B cell (primary cell): ENCODE measurements around the gene INO80D. TPM values are rescaled to one million over a fixed set of nuclear protein-coding genes. Genes with fewer than 3 reads are reported as not detected.

Source experiments
- ATAC-seq: fragments of 200-7000 bp; cut with Tn5 transposase; one replicate; pipeline ENCODE4 v1.10.0; 2021; ENCODE audit warnings: low read depth, mild to moderate bottlenecking, moderate number of reproducible peaks, moderate library complexity
- CTCF ChIA-PET: fragments of 350-600 bp; sonication (Branson Sonifier 250); formaldehyde crosslinking; loops from one replicate; lab custom pipeline; 2021; ENCODE audit warnings: antibody characterized with exemption, inconsistent platforms; lab: Charles Lee
- POLR2A ChIA-PET: fragments of 350-600 bp; sonication (Branson Sonifier 250); formaldehyde crosslinking; loops from one replicate; lab custom pipeline; 2021; ENCODE audit warnings: antibody characterized with exemption; lab: Charles Lee
- DNase-seq: peaks from one replicate; pipeline ENCODE4 v3.0.0; 2013
- H2AFZ ChIP-seq: 2 replicates; pipeline ENCODE4 v1.6.1; 2012; ENCODE audit warnings: mild to moderate bottlenecking, low read depth, low read length; ENCODE audit not compliant: insufficient read depth, poor library complexity, severe bottlenecking
- H3K27ac ChIP-seq, 2 donors: 1 replicate in 1 of 2; 2 replicates in 1 of 2; pipeline ENCODE4 v1.5.1; 2012 to 2013; ENCODE audit warnings: low read length in 2 of 2, mild to moderate bottlenecking in 2 of 2, moderate library complexity in 1 of 2
- H3K27me3 ChIP-seq, 4 experiments: fragments of 200-600 bp in 1 of 4; sonication (generic) in 1 of 4; replicated peaks in 1 of 4; 1 replicate in 2 of 4; 2 replicates in 2 of 4; pipeline versions ENCODE4 v1.6.1 to v1.7.0; 2013 to 2016; ENCODE audit warnings: low read length in 3 of 4, mild to moderate bottlenecking in 2 of 4, mixed read lengths in 1 of 4, moderate library complexity in 1 of 4; ENCODE audit not compliant: insufficient read depth in 4 of 4, control insufficient read depth in 3 of 4; ENCODE audit errors: control extremely low read depth in 1 of 4
- H3K36me3 ChIP-seq, 2 experiments: replicated peaks in 1 of 2; 1 replicate in 1 of 2; 2 replicates in 1 of 2; pipeline versions ENCODE4 v1.6.1 to v1.7.1; 2013; ENCODE audit warnings: low read length in 1 of 2; ENCODE audit not compliant: insufficient read depth in 2 of 2, control insufficient read depth in 1 of 2; ENCODE audit errors: control extremely low read depth in 1 of 2, extremely low read depth in 1 of 2
- H3K4me1 ChIP-seq, 2 donors: fragments of 200-600 bp in 1 of 2; sonication (generic) in 1 of 2; 1 replicate in 1 of 2; 2 replicates in 1 of 2; pipeline versions ENCODE4 v1.5.1 to v1.6.1; 2013 to 2017; ENCODE audit warnings: low read length in 2 of 2; ENCODE audit not compliant: control insufficient read depth in 2 of 2, insufficient read depth in 2 of 2
- H3K4me2 ChIP-seq: replicated peaks from 2 replicates; pipeline ENCODE3; 2012; ENCODE audit warnings: mild to moderate bottlenecking, low read depth, low read length; ENCODE audit not compliant: poor library complexity, severe bottlenecking
- H3K4me3 ChIP-seq, 5 experiments: fragments of 200-600 bp in 1 of 5; sonication (generic) in 1 of 5; 1 replicate in 3 of 5; 2 replicates in 2 of 5; pipeline versions ENCODE4 v1.5.1 to v1.7.0; 2011 to 2016; ENCODE audit warnings: low read length in 4 of 5, mild to moderate bottlenecking in 4 of 5, low read depth in 2 of 5, control low read depth in 1 of 5, moderate library complexity in 1 of 5; ENCODE audit not compliant: insufficient read depth in 1 of 5; ENCODE audit errors: control extremely low read depth in 1 of 5, extremely low read depth in 1 of 5
- H3K79me2 ChIP-seq: fragments of 200-600 bp; sonication (generic); one replicate; pipeline ENCODE4 v1.6.0; 2016; ENCODE audit warnings: low read length; ENCODE audit not compliant: control insufficient read depth, insufficient read depth
- H3K9ac ChIP-seq: fragments of 200-600 bp; sonication (generic); 2 replicates; pipeline ENCODE4 v1.6.1; 2017; ENCODE audit warnings: mild to moderate bottlenecking, low read length, moderate library complexity
- H3K9me3 ChIP-seq, 3 donors: one replicate each; pipeline versions ENCODE4 v1.6.1 to v1.7.1; 2013; ENCODE audit warnings: low read length in 2 of 3; ENCODE audit not compliant: control insufficient read depth in 2 of 3, insufficient read depth in 1 of 3; ENCODE audit errors: control extremely low read depth in 1 of 3
- H4K20me1 ChIP-seq: 2 replicates; pipeline ENCODE4 v1.6.0; 2012; ENCODE audit warnings: mild to moderate bottlenecking, low read length; ENCODE audit not compliant: insufficient read depth, control insufficient read depth, poor library complexity, severe bottlenecking
- H3K27ac Mint-ChIP-seq: one replicate; pipeline ENCODE4 v1.8.0; 2021; ENCODE audit warnings: mixed read lengths
- H3K27me3 Mint-ChIP-seq: one replicate; pipeline ENCODE4 v1.8.0; 2021; ENCODE audit warnings: mixed read lengths
- H3K4me1 Mint-ChIP-seq: one replicate; pipeline ENCODE4 v1.8.0; 2021; ENCODE audit warnings: mixed read lengths
- H3K4me3 Mint-ChIP-seq: one replicate; pipeline ENCODE4 v1.8.0; 2021; ENCODE audit warnings: mixed read lengths
- H3K9me3 Mint-ChIP-seq: one replicate; pipeline ENCODE4 v1.8.0; 2022; ENCODE audit warnings: mixed read lengths; ENCODE audit not compliant: insufficient read depth
- CTCF ChIP-seq: fragments of 200-600 bp; IDR thresholded peaks from one replicate; pipeline ENCODE4 v1.8.0; 2022; ENCODE audit warnings: antibody characterized with exemption, mild to moderate bottlenecking
- EZH2 ChIP-seq: IDR thresholded peaks from 2 replicates; pipeline ENCODE4 v1.6.1; 2012; ENCODE audit warnings: borderline replicate concordance, low read depth, mild to moderate bottlenecking, moderate library complexity, low read length; ENCODE audit not compliant: insufficient read depth, poor library complexity, severe bottlenecking
- WGBS: methylation state at CpG from one replicate; pipeline ENCODE4 v1.1.5; 2013; ENCODE audit warnings: missing lambda C conversion rate; ENCODE audit not compliant: insufficient coverage; 5-methylcytosine and 5-hydroxymethylcytosine counted together
- intact Hi-C: fragments of 100-400 bp; cut with micrococcal nuclease; formaldehyde crosslinking; loops from one replicate; pipeline ENCODE4 v1.10.0; 2022
- polyA plus RNA-seq: library from polyadenylated mRNA; depleted of rRNA; stranded (reverse); fragments of >200 nt; gene quantifications from 2 replicates; pipeline ENCODE4 v1.2.3, GENCODE V29; 2012
- total RNA-seq, 2 donors: library from RNA; stranded (reverse); fragments of 120-200 nt in 1 of 2; gene quantifications; 1 replicate in 1 of 2; 2 replicates in 1 of 2; pipeline versions ENCODE4 v1.2.3 to v1.2.4, GENCODE V29; 2013 to 2022

The INO80D gene
- total and polyA plus RNA-seq, 2 donors (not counting 1 experiment from before 2014, with no cell fraction given) = 6.3 to 61.2 TPM

- H3K27ac ChIP-seq = no peak overlapping the region
- H3K27ac Mint-ChIP-seq = no peak overlapping the region
- no peak overlapping the region for H3K9ac ChIP-seq
- H3K9me3 ChIP-seq = no peaks in the 10 kb centered on the region
- ChIA-PET POLR2A (no interaction called here), CTCF (no interaction called here)
- peaks cover 21% of the 10 kb centered on the region for H3K4me1 Mint-ChIP-seq
- H3K79me2 ChIP-seq = peaks cover 58% of the 10 kb centered on the region
- no peaks in the 10 kb centered on the region for H3K9me3 Mint-ChIP-seq
- H2AFZ ChIP-seq = no peak overlapping the region
- H3K27me3 Mint-ChIP-seq = no peaks in the 10 kb centered on the region
- DNase-seq = no peak
- peaks cover 5 to 8% of the 10 kb centered on the region in 2 donors for H3K4me1 ChIP-seq
- no peaks in the 10 kb centered on the region for H3K27me3 ChIP-seq
- no peak overlapping the region for H3K4me2 ChIP-seq
- H3K4me3 Mint-ChIP-seq = no peak overlapping the region
- intact Hi-C loops = no loop called here
- WGBS = no CpG with 5 or more reads among the region's 3 CpGs
- TF ChIP-seq CTCF (no peak), EZH2 (no peak)
- no peak overlapping the region for H3K4me3 ChIP-seq
- peaks cover 2 to 30% of the 10 kb centered on the region in 2 experiments for H3K36me3 ChIP-seq
- ATAC-seq = no peak
- peaks cover 29% of the 10 kb centered on the region for H4K20me1 ChIP-seq
These were observed 31.0 kb downstream of the INO80D start for GRCh38 chr2:206054952-206055351.

GRCh38 chr2:206051912-206052311 lies 34.1 kb downstream of the INO80D start:
- DNase-seq (no peak), ATAC-seq (no peak)
- CTCF ChIA-PET = no interaction called here
- H3K27ac Mint-ChIP-seq = no peak overlapping the region
- Histone ChIP-seq H3K4me2 (no peak overlapping the region), H3K27me3 (no peaks in the 10 kb centered on the region), H2AFZ (no peak overlapping the region), H3K27ac (no peak overlapping the region), H3K9me3 (no peaks in the 10 kb centered on the region), H3K4me1 (peaks cover 5 to 8% of the 10 kb centered on the region in 2 donors), H3K9ac (no peak overlapping the region), H4K20me1 (peaks cover 48% of the 10 kb centered on the region), H3K36me3 (peaks cover 2 to 24% of the 10 kb centered on the region in 2 experiments), H3K4me3 (no peak overlapping the region), H3K79me2 (peaks cover 59% of the 10 kb centered on the region)
- POLR2A ChIA-PET = no interaction called here
- H3K27me3 Mint-ChIP-seq = no peaks in the 10 kb centered on the region
- TF ChIP-seq CTCF (no peak), EZH2 (no peak)
- no peaks in the 10 kb centered on the region for H3K9me3 Mint-ChIP-seq
- intact Hi-C loops = no loop called here
- peaks cover 22% of the 10 kb centered on the region for H3K4me1 Mint-ChIP-seq
- H3K4me3 Mint-ChIP-seq = no peak overlapping the region
- WGBS = 93% methylated on average over 4 of the region's 6 CpGs
